Glomerular visceral epithelial cell (primary cell): ENCODE measurements around the gene LMNA.
"Not testable (repeated sequence)": the region's sequence is repeated elsewhere in the genome, so short reads cannot be mapped to it uniquely, and the experiment has no call there.

Experiments
- DNase-seq: peaks from one replicate; pipeline ENCODE4 v3.0.0-alpha.2; 2016; ENCODE audit errors: extremely low spot score

LMNA gene

GRCh38 chr1:156122086-156122485 lies 7.6 kb downstream of the LMNA start:
- no peak for DNase-seq

GRCh38 chr1:156122519-156123355 lies 8.2 kb downstream of the LMNA start:
- peak; percentile 88 for DNase-seq

GRCh38 chr1:156123356-156124196 lies 9.1 kb downstream of the LMNA start:
- peak; percentile 97 for DNase-seq

DNA sequence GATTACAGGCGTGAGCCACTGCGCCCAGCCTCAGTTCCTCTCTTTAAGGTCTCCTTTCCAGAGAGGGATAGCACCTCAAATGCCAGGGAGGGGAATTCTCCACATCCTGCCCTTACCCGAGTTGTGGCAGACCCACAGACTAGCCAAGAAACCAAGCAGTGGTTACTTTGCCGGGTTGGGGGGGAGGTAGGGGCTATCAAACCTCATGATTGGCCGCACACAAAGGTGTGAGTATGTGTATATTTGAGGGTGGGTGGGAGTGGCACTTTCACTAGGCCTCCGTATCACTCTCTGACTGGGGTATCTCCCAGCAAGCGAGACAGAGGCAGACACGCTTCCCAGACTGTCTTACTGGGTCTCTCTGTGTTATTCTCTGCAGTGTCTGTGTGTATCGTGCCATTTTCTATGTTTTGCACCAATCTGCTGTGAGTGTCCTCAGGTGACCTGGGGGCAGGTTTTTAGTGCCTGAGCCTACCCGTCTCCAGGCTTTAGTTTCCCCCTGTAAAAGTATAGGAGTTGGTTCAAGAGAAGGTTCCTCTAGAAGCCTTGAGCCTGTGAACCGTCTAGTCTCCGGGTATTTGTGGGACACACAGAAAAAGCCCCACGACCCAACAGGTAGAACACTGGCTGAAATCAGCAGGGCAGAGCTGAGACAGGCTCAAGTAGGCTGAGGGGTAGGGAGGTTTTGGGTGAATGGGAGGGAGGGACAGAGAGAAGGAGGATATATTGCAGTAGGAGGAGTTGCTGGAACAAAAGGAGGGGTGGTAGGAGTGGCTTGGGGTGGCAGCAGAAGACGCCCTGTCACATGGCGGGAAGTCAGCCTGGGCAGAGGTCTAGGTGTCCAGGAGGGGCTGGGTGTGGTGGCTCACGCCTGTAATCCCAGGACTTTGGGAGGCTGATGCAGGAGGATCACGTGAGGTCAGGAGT lies 10.3 kb downstream of the LMNA start:
- DNase-seq, result no peak

DNA sequence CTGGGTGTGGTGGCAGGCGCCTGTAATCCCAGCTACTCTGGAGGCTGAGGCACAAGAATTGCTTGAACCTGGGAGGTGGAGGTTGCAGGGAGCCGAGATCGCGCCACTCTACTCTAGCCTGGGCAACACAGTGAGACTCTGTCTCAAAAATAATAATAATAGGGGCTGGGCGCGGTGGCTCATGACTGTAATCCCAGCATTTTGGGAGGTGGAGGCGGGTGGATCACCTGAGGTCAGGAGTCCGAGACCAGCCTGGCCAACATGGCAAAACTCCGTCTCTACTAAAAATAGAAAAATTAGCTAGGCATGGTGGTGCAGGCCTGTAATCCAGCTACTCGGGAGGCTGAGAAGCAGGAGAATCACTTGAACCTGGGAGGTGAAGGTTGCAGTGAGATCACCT lies 11.0 kb downstream of the LMNA start:
- not testable (repeated sequence) for DNase-seq

- peak; percentile 99 for DNase-seq
These were observed 11.6 kb downstream of the LMNA start for GRCh38 chr1:156126043-156126629.

DNA sequence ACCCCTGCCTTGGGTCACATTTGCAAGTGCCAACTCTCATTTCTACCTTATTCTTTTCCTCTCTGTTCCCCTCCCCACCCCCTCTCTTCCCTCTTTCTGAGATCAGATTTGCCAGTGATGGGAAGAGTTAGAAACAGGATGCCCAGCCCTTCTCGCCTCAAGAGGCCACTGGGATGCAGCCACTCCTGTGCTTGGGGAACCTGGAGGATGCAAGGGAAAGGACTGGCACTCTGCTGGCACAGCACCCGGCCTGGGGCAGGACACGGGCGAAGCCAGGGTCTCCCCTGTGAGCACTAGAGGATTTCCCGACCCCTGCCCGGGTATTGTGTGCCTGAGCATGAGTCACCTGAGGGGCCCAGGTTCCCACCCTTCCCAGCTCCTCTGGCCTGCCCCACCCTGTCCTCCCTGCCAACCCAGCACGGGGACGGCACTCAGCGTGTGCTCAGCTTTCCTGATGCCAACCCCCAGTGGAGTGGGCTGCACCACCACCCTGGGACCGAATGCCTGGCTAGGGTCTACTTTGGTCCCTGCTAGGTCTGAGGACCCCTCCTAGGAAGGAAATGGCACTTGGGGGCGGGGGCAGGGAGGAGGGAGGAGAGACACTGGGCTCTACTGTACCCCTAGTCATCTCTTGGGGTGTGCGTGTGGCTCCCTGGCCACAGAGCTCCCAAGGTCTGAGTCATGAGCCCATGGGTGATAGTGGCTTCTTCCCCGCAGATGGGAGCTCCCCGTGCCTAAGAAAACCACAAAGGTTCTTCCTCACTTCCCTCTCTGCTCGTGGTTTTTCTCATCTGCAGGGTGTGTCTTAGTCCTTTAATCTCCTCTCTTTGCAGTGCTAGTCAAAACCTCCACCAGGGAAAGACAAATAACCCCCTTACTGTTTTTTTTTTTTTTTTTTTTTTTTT lies 12.4 kb downstream of the LMNA start:
- DNase-seq, result peak; percentile 97

DNA sequence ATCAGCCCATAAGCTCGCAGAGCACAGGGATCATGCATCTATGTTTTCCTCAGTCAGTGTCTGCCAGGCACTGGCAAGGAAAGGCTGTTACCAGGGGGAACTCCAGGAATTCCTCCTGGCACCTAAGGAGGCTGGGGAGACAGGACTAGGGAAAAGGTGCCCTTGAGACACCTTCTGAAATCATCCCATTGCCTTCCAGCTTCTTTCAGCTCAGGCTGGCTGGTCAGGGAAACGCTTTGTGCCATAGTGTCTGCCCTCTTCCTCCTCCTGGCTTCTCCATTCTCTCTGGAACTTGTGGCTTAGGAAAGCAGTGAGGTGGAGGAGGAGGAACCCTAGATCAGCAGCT lies 13.8 kb downstream of the LMNA start:
- no peak for DNase-seq

GRCh38 chr1:156128654-156129597 lies 14.4 kb downstream of the LMNA start:
- no peak for DNase-seq

DNA sequence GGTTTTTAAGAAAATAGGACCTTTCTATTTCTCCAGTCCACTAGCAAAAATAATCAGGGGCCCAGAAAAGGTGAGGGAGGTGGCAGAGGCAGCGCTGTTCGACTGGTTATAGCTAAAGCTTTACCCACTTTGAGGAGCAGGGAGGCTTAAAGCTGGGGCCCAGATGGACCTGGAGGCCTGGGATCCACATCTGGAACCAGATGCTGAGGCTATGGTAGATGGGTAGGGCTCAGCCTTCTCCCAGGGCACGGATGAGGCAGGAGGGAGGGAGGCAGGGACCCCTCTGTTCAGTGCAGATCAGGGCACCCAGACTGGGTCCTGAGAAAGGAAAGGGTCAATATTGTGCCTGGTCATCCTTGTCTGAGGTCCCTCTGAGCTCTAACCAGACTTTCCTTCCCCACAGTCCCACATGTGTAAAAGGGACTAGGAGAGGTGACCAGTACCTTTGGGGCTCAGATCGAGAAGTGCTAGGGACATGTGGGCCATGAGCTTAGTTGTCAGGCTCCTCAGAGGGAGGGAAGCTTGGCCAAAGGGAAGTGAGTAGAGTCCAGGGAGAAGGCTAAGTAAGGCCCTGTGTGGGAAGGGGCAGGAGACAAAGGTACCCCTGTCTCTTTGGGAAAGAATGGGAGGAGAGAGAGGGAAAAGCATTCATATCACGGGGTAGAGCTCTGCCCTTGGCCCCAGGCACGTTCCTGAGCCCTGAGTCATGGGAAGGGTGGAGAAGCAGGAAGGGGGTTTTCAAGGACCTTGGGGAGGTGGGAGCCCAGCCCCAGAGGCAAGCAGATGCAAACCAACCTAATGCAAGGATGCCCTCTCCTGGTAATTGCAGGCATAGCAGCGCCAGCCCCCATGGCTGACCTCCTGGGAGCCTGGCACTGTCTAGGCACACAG lies 15.4 kb downstream of the LMNA start:
- peak; percentile 97 for DNase-seq

GRCh38 chr1:156130578-156130942 lies 16.0 kb downstream of the LMNA start:
- no peak for DNase-seq

DNA sequence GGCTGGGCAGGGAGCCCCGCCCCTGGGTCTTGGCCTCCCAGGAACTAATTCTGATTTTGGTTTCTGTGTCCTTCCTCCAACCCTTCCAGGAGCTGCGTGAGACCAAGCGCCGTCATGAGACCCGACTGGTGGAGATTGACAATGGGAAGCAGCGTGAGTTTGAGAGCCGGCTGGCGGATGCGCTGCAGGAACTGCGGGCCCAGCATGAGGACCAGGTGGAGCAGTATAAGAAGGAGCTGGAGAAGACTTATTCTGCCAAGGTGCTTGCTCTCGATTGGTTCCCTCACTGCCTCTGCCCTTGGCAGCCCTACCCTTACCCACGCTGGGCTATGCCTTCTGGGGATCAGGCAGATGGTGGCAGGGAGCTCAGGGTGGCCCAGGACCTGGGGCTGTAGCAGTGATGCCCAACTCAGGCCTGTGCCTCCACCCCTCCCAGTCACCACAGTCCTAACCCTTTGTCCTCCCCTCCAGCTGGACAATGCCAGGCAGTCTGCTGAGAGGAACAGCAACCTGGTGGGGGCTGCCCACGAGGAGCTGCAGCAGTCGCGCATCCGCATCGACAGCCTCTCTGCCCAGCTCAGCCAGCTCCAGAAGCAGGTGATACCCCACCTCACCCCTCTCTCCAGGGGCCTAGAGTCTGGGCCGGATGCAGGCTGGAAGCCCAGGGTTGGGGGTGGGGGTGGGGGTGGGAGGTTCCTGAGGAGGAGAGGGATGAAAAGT lies 20.4 kb downstream of the LMNA start:
- no peak for DNase-seq

DNA sequence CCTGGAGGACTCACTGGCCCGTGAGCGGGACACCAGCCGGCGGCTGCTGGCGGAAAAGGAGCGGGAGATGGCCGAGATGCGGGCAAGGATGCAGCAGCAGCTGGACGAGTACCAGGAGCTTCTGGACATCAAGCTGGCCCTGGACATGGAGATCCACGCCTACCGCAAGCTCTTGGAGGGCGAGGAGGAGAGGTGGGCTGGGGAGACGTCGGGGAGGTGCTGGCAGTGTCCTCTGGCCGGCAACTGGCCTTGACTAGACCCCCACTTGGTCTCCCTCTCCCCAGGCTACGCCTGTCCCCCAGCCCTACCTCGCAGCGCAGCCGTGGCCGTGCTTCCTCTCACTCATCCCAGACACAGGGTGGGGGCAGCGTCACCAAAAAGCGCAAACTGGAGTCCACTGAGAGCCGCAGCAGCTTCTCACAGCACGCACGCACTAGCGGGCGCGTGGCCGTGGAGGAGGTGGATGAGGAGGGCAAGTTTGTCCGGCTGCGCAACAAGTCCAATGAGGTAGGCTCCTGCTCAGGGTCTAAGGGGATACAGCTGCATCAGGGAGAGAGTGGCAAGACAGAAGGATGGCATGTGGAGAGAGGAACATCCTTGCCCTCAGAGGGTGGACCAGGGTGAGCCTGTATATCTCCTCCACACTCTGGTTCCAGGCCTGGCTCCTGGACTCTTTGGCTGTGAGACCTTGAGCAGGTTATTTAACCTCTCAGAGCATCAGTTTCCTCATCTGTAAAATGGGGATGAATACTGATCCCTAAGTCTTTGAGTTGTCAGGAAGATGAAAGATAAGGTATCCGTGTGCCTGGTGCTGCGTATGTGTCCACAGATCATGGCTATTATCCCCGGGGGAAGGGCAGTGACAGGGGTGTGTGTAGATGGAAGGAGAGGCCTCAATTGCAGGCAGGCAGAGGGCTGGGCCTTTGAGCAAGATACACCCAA lies 21.7 kb downstream of the LMNA start:
- DNase-seq, result no peak

GRCh38 chr1:156136970-156137483 lies 22.5 kb downstream of the LMNA start:
- no peak for DNase-seq

GRCh38 chr1:156138458-156138867 lies 24.0 kb downstream of the LMNA start:
- DNase-seq, result no peak
